Stimulated activated naive CD8-positive, alpha-beta T cell treated with anti-CD3 and anti-CD28 coated beads, Interleukin-15, amount 100 ng/mL, for 72 hours (primary cell): ENCODE data around the gene PDZD2.

Experiments
- ATAC-seq: fragments of 150-1000 bp; cut with Tn5 transposase; 2 replicates; pipeline ENCODE4 v1.10.0; 2021; ENCODE audit warnings: mild to moderate bottlenecking, moderate library complexity
- DNase-seq, 2 donors: peaks; one replicate each; pipeline ENCODE4 v3.0.0; 2021 to 2022
- H3K27ac Mint-ChIP-seq, 2 donors: one replicate each; pipeline ENCODE4 v1.8.0; 2022; ENCODE audit warnings: mild to moderate bottlenecking in 2 of 2, mixed read lengths in 2 of 2, moderate library complexity in 2 of 2
- H3K27me3 Mint-ChIP-seq: one replicate; pipeline ENCODE4 v1.8.0; 2022; ENCODE audit warnings: mixed read lengths
- H3K4me1 Mint-ChIP-seq: one replicate; pipeline ENCODE4 v1.8.0; 2022; ENCODE audit warnings: mild to moderate bottlenecking, mixed read lengths
- H3K4me3 Mint-ChIP-seq, 2 donors: one replicate each; pipeline ENCODE4 v1.8.0; 2022; ENCODE audit warnings: mild to moderate bottlenecking in 2 of 2, mixed read lengths in 2 of 2, moderate library complexity in 1 of 2
- H3K9me3 Mint-ChIP-seq, 2 donors: one replicate each; pipeline ENCODE4 v1.8.0; 2022; ENCODE audit warnings: mixed read lengths in 2 of 2

The PDZD2 gene

DNA sequence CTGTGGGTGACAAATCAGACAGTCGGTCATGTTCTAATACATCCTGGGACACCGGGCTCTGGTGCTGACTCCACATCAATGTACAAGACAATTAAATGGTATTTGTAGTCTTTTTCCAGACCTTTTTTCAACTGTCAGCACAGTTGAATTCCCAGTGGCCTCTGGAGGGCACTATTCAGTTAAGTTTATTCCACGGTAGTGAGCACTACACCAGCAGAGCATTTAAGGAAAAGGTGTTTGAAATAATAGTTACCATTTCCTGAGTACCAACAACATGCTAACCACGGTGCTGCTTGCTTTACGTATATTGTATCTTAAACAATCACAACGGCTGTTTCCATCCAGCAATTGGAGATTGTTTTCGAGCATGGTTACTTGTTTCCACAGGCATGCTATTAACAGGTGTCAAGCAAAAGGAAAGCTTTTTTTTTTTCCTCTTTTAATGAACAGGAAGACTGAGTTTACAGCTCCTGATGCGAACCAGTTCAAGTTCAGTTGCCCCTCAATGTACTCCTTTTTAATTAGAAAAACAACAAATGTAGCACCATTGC, 186.7 kb downstream of the PDZD2 start:
- H3K9me3 Mint-ChIP-seq = peaks cover 0 to 2% of the 10 kb centered on the region in 2 donors
- DNase-seq = peak; percentile 21 to 38
- no peaks in the 10 kb centered on the region for H3K4me1 Mint-ChIP-seq
- peak; percentile 88 for ATAC-seq
- no peak overlapping the region for H3K4me3 Mint-ChIP-seq
- H3K27ac Mint-ChIP-seq = no peak overlapping the region
- no peaks in the 10 kb centered on the region for H3K27me3 Mint-ChIP-seq

DNA sequence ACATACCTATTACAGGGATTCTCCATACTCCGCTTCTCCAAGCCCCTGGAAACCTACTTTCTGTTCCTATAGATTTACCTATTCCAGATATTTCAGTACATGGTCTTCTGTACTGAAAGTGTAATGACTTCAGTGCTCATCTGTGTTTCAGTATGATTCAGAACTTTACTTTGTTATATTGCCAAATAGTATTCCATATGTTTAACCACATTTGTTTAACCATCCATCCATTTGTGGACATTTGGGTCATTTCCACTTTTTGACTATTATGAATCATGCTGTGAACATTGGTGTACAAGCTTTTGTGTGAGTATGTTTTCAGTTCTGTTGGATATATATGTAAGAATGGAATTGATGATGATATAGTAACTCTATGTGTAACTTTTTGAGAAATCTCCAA, 188.9 kb downstream of the PDZD2 start:
- H3K27ac Mint-ChIP-seq = no peak overlapping the region
- no peaks in the 10 kb centered on the region for H3K4me1 Mint-ChIP-seq
- H3K4me3 Mint-ChIP-seq = no peak overlapping the region
- no peaks in the 10 kb centered on the region for H3K27me3 Mint-ChIP-seq
- H3K9me3 Mint-ChIP-seq = peaks cover 0 to 4% of the 10 kb centered on the region in 2 donors
- no peak for ATAC-seq
- DNase-seq = no peak

DNA sequence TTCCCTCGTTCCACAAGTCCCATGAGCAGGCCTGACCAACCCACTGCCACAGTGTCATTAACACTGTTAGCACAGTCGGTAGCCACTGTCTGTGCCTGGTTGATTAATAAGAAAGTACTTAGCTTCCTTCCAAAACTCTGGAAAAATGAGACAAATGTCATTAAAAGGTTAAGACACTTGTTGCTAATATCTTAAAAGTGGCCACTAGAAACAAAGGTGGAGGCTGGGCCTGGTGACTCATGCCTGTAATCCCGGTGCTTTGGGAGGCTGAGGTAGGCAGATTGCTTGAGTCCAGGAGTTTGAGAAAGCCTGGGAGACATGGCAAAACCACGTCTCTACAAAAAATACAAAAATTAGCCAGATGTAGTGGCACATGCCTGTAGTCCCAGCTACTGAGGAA, 194.0 kb downstream of the PDZD2 start:
- no peak overlapping the region for H3K4me3 Mint-ChIP-seq
- H3K27ac Mint-ChIP-seq = no peak overlapping the region
- H3K9me3 Mint-ChIP-seq = peaks cover 0 to 4% of the 10 kb centered on the region in 2 donors
- DNase-seq (no peak), ATAC-seq (no peak)
- no peaks in the 10 kb centered on the region for H3K27me3 Mint-ChIP-seq
- H3K4me1 Mint-ChIP-seq = no peaks in the 10 kb centered on the region

DNA sequence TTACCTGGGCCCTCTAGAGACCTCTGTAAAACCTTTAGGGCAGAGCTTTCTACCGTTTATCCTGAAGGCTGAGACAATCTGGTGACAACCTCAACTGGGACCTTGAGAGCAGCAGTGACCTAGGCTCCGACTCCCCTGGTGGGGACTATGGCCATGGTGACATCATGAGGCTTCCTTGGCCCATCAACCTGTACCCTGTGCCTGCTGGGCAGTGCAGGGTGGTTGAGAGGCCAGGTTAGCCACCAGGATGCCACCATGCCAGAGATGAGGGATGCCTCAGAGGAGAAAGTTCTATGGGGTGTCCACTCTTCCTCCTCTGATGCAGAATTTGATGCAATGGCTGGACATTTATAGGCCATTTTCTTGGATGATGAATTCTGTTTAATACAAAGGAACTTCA, 194.8 kb downstream of the PDZD2 start:
- Mint-ChIP-seq H3K27me3 (no peaks in the 10 kb centered on the region), H3K27ac (no peak overlapping the region), H3K4me3 (no peak overlapping the region), H3K9me3 (peaks cover 0 to 4% of the 10 kb centered on the region in 2 donors), H3K4me1 (no peaks in the 10 kb centered on the region)
- DNase-seq (no peak), ATAC-seq (no peak)

DNA sequence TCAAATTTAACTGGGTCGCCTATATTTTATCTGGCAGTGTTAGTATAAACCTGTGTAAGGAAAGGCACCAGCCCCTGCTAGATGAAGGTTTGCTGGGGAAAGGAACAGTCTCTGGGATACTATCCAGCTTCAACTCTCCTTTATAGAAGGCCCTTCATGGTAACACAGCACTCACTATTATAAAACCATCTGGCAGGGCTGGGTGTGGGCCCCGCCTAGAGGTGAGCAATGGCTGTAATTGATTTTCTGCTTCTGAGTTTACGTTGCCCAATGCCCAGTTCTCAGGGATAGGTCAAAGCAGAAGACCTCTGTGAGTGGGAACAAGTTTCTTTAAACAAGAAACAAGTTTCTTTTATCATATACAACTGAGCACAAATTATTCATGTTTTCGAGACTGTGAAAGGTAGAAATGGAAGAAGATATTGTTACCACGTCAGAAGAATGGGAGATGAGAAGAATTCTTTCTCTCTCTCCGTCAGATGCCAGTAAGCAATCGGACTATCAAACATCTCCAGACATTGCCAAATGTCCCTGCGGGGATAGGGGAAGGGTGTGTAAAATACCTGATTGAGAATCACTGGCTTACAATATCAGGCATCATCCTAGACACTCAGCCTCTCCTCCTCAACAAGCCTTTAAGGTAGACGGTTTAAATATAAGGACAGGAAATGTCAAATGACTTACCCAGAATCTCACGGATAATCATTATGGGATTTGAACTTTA, 205.9 kb downstream of the PDZD2 start:
- no peak for ATAC-seq
- DNase-seq = no peak
- Mint-ChIP-seq H3K4me1 (no peaks in the 10 kb centered on the region), H3K4me3 (no peak overlapping the region), H3K27me3 (no peaks in the 10 kb centered on the region), H3K27ac (no peak overlapping the region), H3K9me3 (no peaks in the 10 kb centered on the region)

DNA sequence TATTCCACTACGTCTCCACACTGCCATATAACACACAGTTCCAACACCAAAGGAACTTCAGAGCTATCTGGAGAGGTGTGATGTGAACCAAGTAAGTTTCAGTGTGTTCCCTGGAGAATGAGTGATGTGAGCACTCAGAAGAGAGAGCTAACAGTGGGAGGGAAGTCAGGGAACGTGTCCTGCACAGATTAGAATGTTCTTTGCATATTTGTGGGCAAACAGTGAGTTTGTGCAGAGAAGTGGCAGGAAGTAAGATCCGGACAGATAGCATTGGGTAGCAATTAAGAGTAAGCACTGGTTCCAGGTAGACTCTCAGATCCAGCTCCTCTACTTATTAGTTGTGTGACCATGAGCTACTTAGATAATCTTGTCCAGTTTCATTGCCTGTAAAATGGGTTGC, 206.4 kb downstream of the PDZD2 start:
- no peak overlapping the region for H3K4me3 Mint-ChIP-seq
- H3K4me1 Mint-ChIP-seq = no peaks in the 10 kb centered on the region
- H3K27ac Mint-ChIP-seq = no peak overlapping the region
- ATAC-seq (no peak), DNase-seq (no peak)
- H3K9me3 Mint-ChIP-seq = no peaks in the 10 kb centered on the region
- no peaks in the 10 kb centered on the region for H3K27me3 Mint-ChIP-seq

DNA sequence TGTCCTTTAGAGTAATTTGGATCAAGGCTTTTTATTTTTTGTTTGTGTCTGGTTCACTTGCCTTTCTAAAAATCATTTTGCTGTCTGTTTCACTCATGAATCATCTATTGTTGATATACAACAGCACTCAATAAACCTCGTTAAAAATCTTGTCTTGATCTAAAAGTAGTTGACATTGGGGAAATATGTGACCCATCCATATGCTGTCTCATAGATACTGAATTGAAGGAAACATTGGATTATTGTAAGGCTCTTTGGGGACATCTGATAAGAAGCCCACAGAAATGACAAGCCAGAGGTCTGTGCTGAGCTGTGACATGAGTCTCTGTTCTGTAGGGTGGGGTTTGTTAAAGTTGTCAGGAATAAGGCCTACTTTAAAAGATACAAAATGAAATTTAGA, 208.0 kb downstream of the PDZD2 start:
- Mint-ChIP-seq H3K27ac (no peak overlapping the region), H3K4me3 (no peak overlapping the region), H3K9me3 (no peaks in the 10 kb centered on the region), H3K4me1 (no peaks in the 10 kb centered on the region), H3K27me3 (no peaks in the 10 kb centered on the region)
- ATAC-seq = no peak
- DNase-seq = no peak

DNA sequence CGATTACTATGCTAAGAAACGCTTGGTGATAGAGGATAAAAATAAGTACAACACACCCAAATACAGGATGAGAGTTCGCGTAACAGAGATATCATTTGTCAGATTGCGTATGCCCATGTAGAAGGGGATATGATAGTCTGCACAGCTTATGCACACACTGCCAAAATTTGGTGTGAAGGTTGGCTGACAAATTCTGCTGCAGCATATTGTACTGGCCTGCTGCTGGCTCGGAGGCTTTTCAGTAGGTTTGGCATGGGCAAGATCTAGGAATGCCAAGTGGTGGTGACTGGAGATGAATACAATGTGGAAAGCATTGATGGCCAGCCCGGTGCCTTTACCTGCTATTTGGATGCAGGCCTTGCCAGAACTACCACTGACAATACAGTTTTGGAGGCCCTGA, 208.4 kb downstream of the PDZD2 start:
- Mint-ChIP-seq H3K4me3 (no peak overlapping the region), H3K27ac (no peak overlapping the region), H3K9me3 (no peaks in the 10 kb centered on the region), H3K4me1 (no peaks in the 10 kb centered on the region), H3K27me3 (no peaks in the 10 kb centered on the region)
- DNase-seq (no peak), ATAC-seq (no peak)

DNA sequence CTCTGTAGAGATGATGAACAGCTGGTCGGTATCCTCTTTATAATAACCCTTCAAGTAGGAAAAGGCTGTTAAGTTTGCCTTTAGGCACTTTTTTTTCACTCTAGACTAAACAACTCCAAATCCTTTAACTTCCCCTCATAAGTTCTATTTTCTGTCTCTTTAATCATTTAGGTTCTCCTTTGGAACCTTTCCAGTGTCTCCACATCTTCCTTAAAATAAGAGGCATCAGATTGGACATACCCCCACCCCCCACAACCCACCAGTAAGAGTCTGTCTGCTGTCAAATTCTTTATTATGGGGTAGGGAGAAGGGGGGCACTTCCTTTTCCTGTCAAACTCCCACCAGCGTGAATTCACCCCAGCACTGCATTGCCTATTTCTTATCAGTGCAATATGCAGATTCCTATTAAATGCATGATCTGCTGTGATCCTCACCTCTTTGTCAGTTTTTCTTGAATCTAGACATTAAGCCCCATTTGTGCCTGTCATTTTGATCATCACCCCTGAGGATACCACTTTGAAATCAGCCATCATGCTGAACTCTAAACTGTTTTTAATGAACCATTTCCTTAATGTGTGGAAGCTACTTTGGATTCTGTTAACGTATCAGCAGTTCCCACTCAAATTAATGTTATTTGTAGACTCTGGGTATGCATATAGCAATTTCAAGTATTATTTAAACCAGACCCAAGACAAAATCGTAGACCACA, 212.2 kb downstream of the PDZD2 start:
- DNase-seq (no peak), ATAC-seq (no peak)
- no peak overlapping the region for H3K27ac Mint-ChIP-seq
- H3K9me3 Mint-ChIP-seq = no peaks in the 10 kb centered on the region
- H3K27me3 Mint-ChIP-seq = peaks cover 28% of the 10 kb centered on the region
- H3K4me3 Mint-ChIP-seq = no peak overlapping the region
- peaks cover 23% of the 10 kb centered on the region for H3K4me1 Mint-ChIP-seq

DNA sequence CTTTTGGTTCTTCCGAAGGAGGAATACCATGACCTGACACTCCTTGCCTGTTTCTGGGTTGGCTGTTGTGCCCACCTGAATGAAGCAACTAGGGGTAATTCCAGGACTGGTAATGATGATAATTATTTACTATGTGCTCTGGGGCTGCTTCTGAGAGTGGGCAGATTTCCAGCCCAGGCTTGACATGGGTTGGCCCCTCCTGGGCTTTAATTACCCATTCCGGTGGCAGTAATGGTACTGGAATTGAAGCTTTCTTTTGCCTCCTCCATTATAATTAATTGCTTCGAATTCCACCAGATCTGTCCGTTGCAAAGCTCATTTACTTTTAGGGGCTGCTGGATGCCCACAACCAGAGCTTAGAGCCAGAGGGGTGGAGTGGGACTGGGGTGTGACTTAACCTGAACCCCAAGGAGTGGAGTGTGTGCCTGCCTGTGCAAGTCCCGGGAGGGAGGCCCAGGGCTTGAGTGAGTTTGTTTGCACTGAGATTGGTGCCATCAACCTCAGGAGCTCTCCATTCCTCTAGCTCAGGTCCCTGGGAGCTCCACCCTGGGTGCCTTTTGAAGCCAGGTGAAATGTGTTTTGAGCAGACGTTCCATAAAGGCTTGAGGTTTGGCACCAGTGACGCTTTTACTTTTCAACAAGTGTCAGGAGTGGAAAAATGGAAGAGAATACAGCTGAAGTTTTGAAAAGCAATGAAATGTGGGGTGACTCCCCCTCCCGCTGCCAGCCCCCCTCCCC, 214.6 kb downstream of the PDZD2 start:
- H3K4me1 Mint-ChIP-seq = peaks cover 23% of the 10 kb centered on the region
- peaks cover 0 to 3% of the 10 kb centered on the region in 2 donors for H3K9me3 Mint-ChIP-seq
- H3K27me3 Mint-ChIP-seq = peaks cover 40% of the 10 kb centered on the region
- DNase-seq (no peak), ATAC-seq (no peak)
- H3K27ac Mint-ChIP-seq = peak overlapping the region in 1 of 2 donors; percentile 30
- H3K4me3 Mint-ChIP-seq = peak overlapping the region; percentile 74 to 81

DNA sequence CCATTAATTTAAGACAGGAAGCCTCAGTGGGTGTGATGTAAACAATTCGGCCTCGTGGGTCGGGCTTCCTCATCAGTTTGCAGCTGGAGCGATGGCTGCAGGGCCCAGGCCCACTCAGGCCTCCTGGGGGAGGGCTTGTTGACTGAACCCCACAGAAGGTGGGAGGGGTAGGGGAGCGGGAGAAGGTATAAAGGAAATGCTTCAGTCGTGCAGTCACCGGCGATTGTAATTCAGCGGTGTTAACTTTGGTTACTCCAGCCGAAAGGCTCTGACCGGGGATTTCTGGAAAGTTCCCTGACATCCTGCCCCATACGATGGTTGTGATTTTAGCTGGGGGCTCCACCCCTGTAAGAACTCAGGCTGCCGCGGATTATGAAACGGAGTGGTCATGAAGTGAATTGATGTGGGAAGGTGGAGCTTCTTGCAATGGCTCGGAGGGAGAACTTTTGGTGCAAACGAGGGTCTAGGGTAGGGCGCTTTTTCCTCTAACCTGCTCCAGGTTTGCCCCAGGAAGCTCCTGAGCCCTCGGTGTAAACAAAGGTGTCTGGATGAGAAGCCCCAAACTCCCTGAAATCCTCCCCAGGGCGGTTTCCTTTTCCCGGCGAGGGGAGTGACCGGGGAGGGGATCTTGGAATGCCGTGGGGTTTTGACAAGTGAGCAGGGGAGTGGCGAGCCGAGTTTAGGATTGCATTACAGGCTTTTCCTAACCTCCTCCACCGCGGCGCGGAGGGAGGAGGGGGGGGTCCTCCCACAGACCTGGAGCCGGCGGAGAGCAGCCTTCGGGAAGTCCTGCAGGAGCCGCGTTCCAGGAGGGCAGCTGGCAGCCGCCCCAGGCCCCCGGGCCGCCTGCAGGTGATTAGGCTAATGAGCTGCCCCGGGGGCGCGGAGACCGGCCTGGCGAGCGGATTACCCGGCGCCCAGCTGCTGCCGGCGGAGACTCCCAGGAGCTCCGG, 215.5 kb downstream of the PDZD2 start:
- H3K27me3 Mint-ChIP-seq = peaks cover 40% of the 10 kb centered on the region
- H3K4me3 Mint-ChIP-seq = peak overlapping the region; percentile 74 to 81
- ATAC-seq (peak; percentile 63), DNase-seq (peak in 1 of 2 donors; percentile 21)
- H3K4me1 Mint-ChIP-seq = peaks cover 23% of the 10 kb centered on the region
- peak overlapping the region; percentile 39 to 86 for H3K27ac Mint-ChIP-seq
- H3K9me3 Mint-ChIP-seq = peaks cover 6 to 12% of the 10 kb centered on the region in 2 donors

DNA sequence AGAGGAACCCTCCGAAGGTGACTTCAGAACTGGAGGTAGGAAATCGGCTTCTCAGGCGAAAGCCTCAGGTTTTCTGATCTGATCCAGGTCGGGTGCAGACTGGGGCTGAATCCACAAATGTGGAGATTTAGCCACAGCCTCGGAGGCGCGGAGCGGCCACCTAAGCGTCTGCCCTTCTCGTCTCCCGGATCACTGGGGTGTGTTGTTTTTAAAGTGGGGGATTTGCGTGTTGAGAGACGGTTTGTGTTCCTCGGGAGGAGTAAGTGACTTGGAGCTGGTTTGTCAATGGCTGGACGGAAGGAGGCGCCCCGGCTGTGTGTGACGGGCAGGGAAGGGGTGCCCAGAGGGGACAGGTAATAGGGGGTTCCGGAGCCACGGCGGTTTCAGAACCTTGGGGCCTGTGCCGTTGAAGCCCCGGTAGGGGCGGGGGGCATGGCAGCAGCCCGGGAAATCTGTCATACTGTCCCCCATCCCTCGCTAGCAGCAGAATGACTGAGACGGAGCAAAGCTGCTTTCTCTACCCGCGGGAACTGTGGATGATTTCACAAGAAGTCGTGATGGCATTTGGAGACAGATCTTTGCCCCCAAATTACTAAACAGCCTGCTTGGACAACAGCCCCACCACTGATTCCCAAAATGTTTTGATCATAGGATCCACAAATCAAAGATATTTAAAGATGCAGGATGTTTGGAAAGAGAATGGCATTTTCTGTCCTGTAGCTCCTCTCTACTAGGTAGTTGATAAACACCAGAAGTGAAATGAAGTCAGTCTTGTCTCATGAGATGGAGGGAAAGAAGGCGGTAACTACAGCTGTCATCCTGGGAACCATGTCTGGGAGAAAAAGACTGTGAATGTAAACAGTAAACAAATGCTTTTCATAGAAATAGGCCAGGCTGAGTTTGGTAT, 216.5 kb downstream of the PDZD2 start:
- DNase-seq (peak in 1 of 2 donors; percentile 14), ATAC-seq (peak; percentile 59)
- peaks cover 40% of the 10 kb centered on the region for H3K27me3 Mint-ChIP-seq
- H3K27ac Mint-ChIP-seq = peak overlapping the region in 1 of 2 donors; percentile 26
- H3K4me1 Mint-ChIP-seq = peaks cover 23% of the 10 kb centered on the region
- H3K4me3 Mint-ChIP-seq = peak overlapping the region; percentile 71 to 81
- H3K9me3 Mint-ChIP-seq = peaks cover 14 to 22% of the 10 kb centered on the region in 2 donors

DNA sequence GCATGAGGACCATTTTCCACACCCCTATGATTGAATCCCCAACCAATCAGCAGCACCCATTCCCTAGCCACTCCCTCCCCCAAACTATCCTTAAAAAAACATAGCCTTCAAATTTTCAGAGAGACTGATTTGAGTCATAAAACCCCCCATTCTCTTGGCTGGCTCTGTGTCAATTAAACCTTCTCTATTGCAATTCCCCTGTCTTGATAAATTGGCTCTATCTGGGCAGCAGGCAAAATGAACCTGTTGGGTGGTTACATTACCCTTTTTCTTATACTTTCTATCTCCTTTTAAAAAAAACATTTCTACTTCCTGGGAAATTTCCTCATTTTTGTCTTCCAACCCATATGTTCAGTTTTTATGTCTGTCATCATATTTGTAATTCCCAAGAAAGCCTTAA, 220.2 kb downstream of the PDZD2 start:
- Mint-ChIP-seq H3K27me3 (peaks cover 32% of the 10 kb centered on the region), H3K27ac (no peak overlapping the region), H3K4me3 (no peak overlapping the region), H3K4me1 (peaks cover 35% of the 10 kb centered on the region), H3K9me3 (peaks cover 19 to 29% of the 10 kb centered on the region in 2 donors)
- no peak for ATAC-seq
- no peak for DNase-seq

DNA sequence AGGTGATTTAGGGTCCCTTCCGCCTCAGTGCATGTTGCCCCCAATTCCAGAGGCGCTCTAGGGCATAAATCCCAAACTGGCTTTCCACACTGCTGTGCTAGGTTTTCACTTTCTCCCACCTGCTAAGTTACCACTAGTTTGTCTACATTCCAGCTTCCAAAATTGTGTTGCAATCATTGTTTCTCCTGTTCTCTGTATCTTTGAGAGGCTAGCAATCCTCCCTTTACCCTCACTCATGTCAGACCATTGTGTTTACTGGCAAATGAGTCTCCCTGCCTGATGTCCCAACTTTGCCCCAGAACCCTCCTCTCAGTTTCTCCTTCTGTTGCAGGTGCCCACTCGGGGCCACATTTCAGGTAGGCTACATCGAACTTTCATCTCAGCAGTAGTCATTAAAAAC, 221.3 kb downstream of the PDZD2 start:
- ATAC-seq = no peak
- no peak overlapping the region for H3K4me3 Mint-ChIP-seq
- peaks cover 21% of the 10 kb centered on the region for H3K27me3 Mint-ChIP-seq
- H3K9me3 Mint-ChIP-seq = peaks cover 19 to 29% of the 10 kb centered on the region in 2 donors
- H3K27ac Mint-ChIP-seq = no peak overlapping the region
- DNase-seq = no peak
- H3K4me1 Mint-ChIP-seq = peaks cover 27% of the 10 kb centered on the region
